Liver (tissue), 9 donors: ENCODE measurements around the gene DPAGT1. TPM values are rescaled to one million over a fixed set of nuclear protein-coding genes. Genes with fewer than 3 reads are reported as not detected.

Experiments used
- DNase-seq: peaks from one replicate; pipeline ENCODE4 v3.0.0-alpha.2; 2017; ENCODE audit warnings: low spot score
- H3K27ac ChIP-seq, 2 donors: one replicate each; pipeline ENCODE4 v1.7.0; 2013; ENCODE audit warnings: inconsistent platforms in 2 of 2, low read length in 2 of 2, control low read depth in 1 of 2, low read depth in 1 of 2, mild to moderate bottlenecking in 1 of 2
- H3K27me3 ChIP-seq, 4 donors: one replicate each; pipeline versions ENCODE4 v1.6.1 to v1.7.0; 2013; ENCODE audit warnings: low read length in 3 of 4, inconsistent platforms in 1 of 4, mild to moderate bottlenecking in 1 of 4, moderate library complexity in 1 of 4; ENCODE audit not compliant: control insufficient read depth in 4 of 4, insufficient read depth in 4 of 4
- H3K36me3 ChIP-seq, 4 donors: one replicate each; pipeline versions ENCODE4 v1.6.1 to v1.7.0; 2013; ENCODE audit warnings: low read length in 3 of 4, mild to moderate bottlenecking in 3 of 4, low read depth in 1 of 4, moderate library complexity in 1 of 4; ENCODE audit not compliant: control insufficient read depth in 4 of 4, insufficient read depth in 3 of 4
- H3K4me1 ChIP-seq, 4 donors: one replicate each; pipeline versions ENCODE4 v1.6.1 to v1.7.0; 2013; ENCODE audit warnings: low read length in 3 of 4, mild to moderate bottlenecking in 3 of 4, moderate library complexity in 1 of 4; ENCODE audit not compliant: control insufficient read depth in 4 of 4, insufficient read depth in 4 of 4
- H3K4me3 ChIP-seq, 3 donors: one replicate each; pipeline versions ENCODE4 v1.6.1 to v1.7.0; 2013; ENCODE audit warnings: low read length in 3 of 3, control low read depth in 1 of 3, low read depth in 1 of 3, mild to moderate bottlenecking in 1 of 3
- H3K9ac ChIP-seq, 2 donors: one replicate each; pipeline ENCODE4 v1.7.0; 2013; ENCODE audit warnings: low read length in 2 of 2, mild to moderate bottlenecking in 2 of 2, moderate library complexity in 2 of 2, control low read depth in 1 of 2, low read depth in 1 of 2
- H3K9me3 ChIP-seq, 4 donors: one replicate each; pipeline versions ENCODE4 v1.6.1 to v1.7.0; 2013; ENCODE audit warnings: low read length in 3 of 4; ENCODE audit not compliant: control insufficient read depth in 4 of 4
- ATF3 ChIP-seq: IDR thresholded peaks from 2 replicates; pipeline ENCODE4 v1.6.1; 2016; ENCODE audit warnings: antibody characterized with exemption
- CTCF ChIP-seq: fragments of 150-350 bp; IDR thresholded peaks from 2 replicates; pipeline ENCODE4 v1.5.1; 2017; ENCODE audit warnings: improper control_type of control experiment, low read depth, low read length; ENCODE audit not compliant: missing input control
- EGR1 ChIP-seq, 2 donors: IDR thresholded peaks; 2 replicates each; pipeline ENCODE4 v1.6.1; 2016 to 2018; ENCODE audit warnings: antibody characterized with exemption in 2 of 2, low read depth in 2 of 2
- FOXA1 ChIP-seq: IDR thresholded peaks from 2 replicates; pipeline ENCODE4 v1.6.1; 2016; ENCODE audit warnings: antibody characterized with exemption
- FOXA2 ChIP-seq: IDR thresholded peaks from 2 replicates; pipeline ENCODE4 v1.6.1; 2016; ENCODE audit warnings: antibody characterized with exemption
- GABPA ChIP-seq, 2 donors: IDR thresholded peaks in 1 of 2; conservative IDR thresholded peaks in 1 of 2; 2 replicates each; pipeline ENCODE4 v1.6.1; 2016; ENCODE audit warnings: antibody characterized with exemption in 2 of 2, mild to moderate bottlenecking in 1 of 2, moderate library complexity in 1 of 2
- HNF4A ChIP-seq, 2 donors: conservative IDR thresholded peaks; 2 replicates each; pipeline ENCODE4 v1.6.1; 2016; ENCODE audit warnings: antibody characterized with exemption in 2 of 2, mild to moderate bottlenecking in 2 of 2
- HNF4G ChIP-seq: IDR thresholded peaks from 2 replicates; pipeline ENCODE4 v1.6.1; 2016; ENCODE audit warnings: antibody characterized with exemption
- JUND ChIP-seq, 2 donors: IDR thresholded peaks; 2 replicates each; pipeline ENCODE4 v1.6.1; 2016; ENCODE audit warnings: antibody characterized with exemption in 2 of 2
- MAX ChIP-seq: IDR thresholded peaks from 2 replicates; pipeline ENCODE4 v1.6.1; 2016; ENCODE audit warnings: antibody characterized with exemption
- RAD21 ChIP-seq, 2 donors: IDR thresholded peaks; 2 replicates each; pipeline ENCODE4 v1.6.1; 2016; ENCODE audit warnings: antibody characterized with exemption in 2 of 2, mild to moderate bottlenecking in 2 of 2
- REST ChIP-seq: IDR thresholded peaks from 2 replicates; pipeline ENCODE4 v1.6.1; 2016; ENCODE audit warnings: antibody characterized with exemption, mild to moderate bottlenecking
- RXRA ChIP-seq, 2 donors: IDR thresholded peaks; 2 replicates each; pipeline ENCODE4 v1.6.1; 2017 to 2018; ENCODE audit warnings: antibody characterized with exemption in 2 of 2, mild to moderate bottlenecking in 1 of 2
- TAF1 ChIP-seq: conservative IDR thresholded peaks from 2 replicates; pipeline ENCODE4 v1.6.1; 2016; ENCODE audit warnings: antibody characterized with exemption, mild to moderate bottlenecking
- YY1 ChIP-seq: IDR thresholded peaks from 2 replicates; pipeline ENCODE4 v1.6.1; 2016; ENCODE audit warnings: antibody characterized with exemption, mild to moderate bottlenecking
- ZBTB33 ChIP-seq: IDR thresholded peaks from 2 replicates; pipeline ENCODE4 v1.6.1; 2016; ENCODE audit warnings: antibody characterized with exemption
- WGBS: extraction: QIAGEN DNeasy Blood & Tissue Kit; methylation state at CpG from one replicate; pipeline ENCODE4 v1.1.7; 2013; 5-methylcytosine and 5-hydroxymethylcytosine counted together
- polyA plus RNA-seq, 2 donors: library from polyadenylated mRNA; stranded (reverse) in 1 of 2; unstranded in 1 of 2; fragments of 200-250 nt in 1 of 2; fragments of >200 nt in 1 of 2; fragmentation: Nextera tagmentation in 1 of 2; extraction: Ambion mirVana in 1 of 2; gene quantifications; one replicate each; pipeline versions ENCODE4 v1.2.1 to v1.2.3, GENCODE V29; 2013 to 2015
- total RNA-seq, 2 donors: library from RNA; depleted of rRNA; stranded (reverse); fragments of >200 nt; gene quantifications; one replicate each; pipeline ENCODE4 v1.2.3, GENCODE V29; 2014
- donor health status: healthy.
- donor health status: healthy.
- donor health status: healthy.
- donor health status: healthy.
- donor health status: healthy.

DPAGT1 gene
- total and polyA plus RNA-seq, 4 donors = 12.8 to 48.0 (median 37.4) TPM

GRCh38 chr11:119117004-119117706 is 15.5 kb upstream of the DPAGT1 start:
- 95% methylated on average over 3 of the region's 3 CpGs for WGBS
- Histone ChIP-seq H3K9me3 (no peaks in the 10 kb centered on the region), H3K9ac (no peak overlapping the region), H3K27ac (no peak overlapping the region), H3K4me1 (peaks cover 1 to 15% (median 10%) of the 10 kb centered on the region in 4 donors), H3K36me3 (peaks cover 0 to 31% (median 12%) of the 10 kb centered on the region in 4 donors), H3K27me3 (no peaks in the 10 kb centered on the region), H3K4me3 (no peak overlapping the region)
- TF ChIP-seq REST (no peak), FOXA1 (no peak), YY1 (no peak), RXRA (IDR thresholded peaks at IDR 0.05) (no peak), ZBTB33 (no peak), RAD21 (IDR thresholded peaks at IDR 0.05) (no peak), HNF4G (no peak), HNF4A (conservative IDR thresholded peaks at IDR 0.05) (no peak), MAX (no peak), CTCF (no peak), ATF3 (no peak)
- no peak for DNase-seq

- Histone ChIP-seq H3K9ac (no peak overlapping the region), H3K27ac (peak overlapping the region; percentile 44 to 71), H3K4me1 (peaks cover 0 to 11% (median 6%) of the 10 kb centered on the region in 4 donors), H3K27me3 (no peaks in the 10 kb centered on the region), H3K4me3 (no peak overlapping the region), H3K36me3 (peaks cover 5 to 36% (median 14%) of the 10 kb centered on the region in 4 donors), H3K9me3 (no peaks in the 10 kb centered on the region)
- WGBS = 81% methylated on average over 5 of the region's 5 CpGs
- no peak for DNase-seq
- TF ChIP-seq HNF4A (conservative IDR thresholded peaks at IDR 0.05) (no peak), REST (no peak), FOXA2 (no peak), EGR1 (IDR thresholded peaks at IDR 0.05; ENCODE audit: low read depth in 2 of 2) (no peak), TAF1 (no peak), ATF3 (no peak), FOXA1 (no peak), JUND (IDR thresholded peaks at IDR 0.05) (no peak), GABPA (IDR thresholded peaks at IDR 0.05 in 1 of 2, conservative IDR thresholded peaks at IDR 0.05 in 1 of 2) (no peak), RAD21 (IDR thresholded peaks at IDR 0.05) (no peak), RXRA (IDR thresholded peaks at IDR 0.05) (no peak), ZBTB33 (no peak), HNF4G (no peak)
Observed at GRCh38 chr11:119116601-119117000, 14.9 kb upstream of the DPAGT1 start.
